Stimulated activated naive B cell treated with anti-CD40 and anti-IgM and Interleukin-4, amounts not matched to agents 10 μg/mL and 1 μg/mL and 100 μg/mL, for 72 hours (primary cell): ENCODE measurements around the gene KCNJ8.

Experiments used
- ATAC-seq, 2 donors: fragments of 150-1000 bp; cut with Tn5 transposase; replicated peaks; 2 replicates each; pipeline ENCODE4 v1.10.0; 2021; ENCODE audit warnings: moderate library complexity in 1 of 2
- DNase-seq: peaks from one replicate; pipeline ENCODE4 v3.0.0; 2021
- H3K27ac Mint-ChIP-seq: one replicate; pipeline ENCODE4 v1.8.0; 2022; ENCODE audit warnings: mild to moderate bottlenecking, mixed read lengths
- H3K27me3 Mint-ChIP-seq, 2 donors: one replicate each; pipeline ENCODE4 v1.8.0; 2022; ENCODE audit warnings: mixed read lengths in 2 of 2
- H3K36me3 Mint-ChIP-seq, 2 donors: one replicate each; pipeline ENCODE4 v1.8.0; 2022; ENCODE audit warnings: mixed read lengths in 2 of 2, mild to moderate bottlenecking in 1 of 2
- H3K4me1 Mint-ChIP-seq, 2 donors: one replicate each; pipeline ENCODE4 v1.8.0; 2022; ENCODE audit warnings: mixed read lengths in 2 of 2, mild to moderate bottlenecking in 1 of 2
- H3K4me3 Mint-ChIP-seq, 2 donors: one replicate each; pipeline ENCODE4 v1.8.0; 2022; ENCODE audit warnings: mild to moderate bottlenecking in 2 of 2, mixed read lengths in 2 of 2, moderate library complexity in 1 of 2
- H3K9me3 Mint-ChIP-seq, 2 donors: one replicate each; pipeline ENCODE4 v1.8.0; 2022; ENCODE audit warnings: mixed read lengths in 2 of 2, mild to moderate bottlenecking in 1 of 2

The KCNJ8 gene

GRCh38 chr12:21769307-21769706 lies 5.2 kb downstream of the KCNJ8 start:
- Mint-ChIP-seq H3K27me3 (peaks cover 22% of the 10 kb centered on the region in 2 donors), H3K4me3 (no peak overlapping the region), H3K27ac (no peak overlapping the region), H3K4me1 (peaks cover 2 to 8% of the 10 kb centered on the region in 2 donors), H3K36me3 (no peaks in the 10 kb centered on the region), H3K9me3 (peaks cover 0 to 1% of the 10 kb centered on the region in 2 donors)
- ATAC-seq (no peak), DNase-seq (no peak)

DNA sequence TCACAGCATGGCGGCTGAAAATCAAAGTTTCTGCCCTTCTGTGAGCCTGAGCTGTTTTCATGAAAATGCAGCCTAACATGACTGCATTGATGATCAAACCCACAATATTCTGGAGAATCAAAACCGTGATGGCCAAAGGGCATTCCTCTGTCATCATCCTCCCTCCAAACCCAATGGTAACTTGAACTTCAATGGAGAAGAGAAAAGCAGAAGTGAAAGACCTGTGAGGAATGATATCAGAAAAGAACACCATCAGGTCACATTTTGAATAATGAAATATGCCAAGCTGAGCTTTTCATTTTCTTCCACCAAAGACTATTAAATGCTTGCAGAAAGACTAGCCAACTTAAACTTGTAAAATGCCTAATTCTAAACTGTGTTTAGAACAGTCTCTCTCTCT lies 8.1 kb downstream of the KCNJ8 start:
- peaks cover 0 to 1% of the 10 kb centered on the region in 2 donors for H3K9me3 Mint-ChIP-seq
- H3K36me3 Mint-ChIP-seq: no peaks in the 10 kb centered on the region
- no peak overlapping the region for H3K27ac Mint-ChIP-seq
- ATAC-seq (no peak), DNase-seq (no peak)
- no peaks in the 10 kb centered on the region for H3K4me1 Mint-ChIP-seq
- H3K27me3 Mint-ChIP-seq: peaks cover 5 to 8% of the 10 kb centered on the region in 2 donors
- no peak overlapping the region for H3K4me3 Mint-ChIP-seq

GRCh38 chr12:21764950-21765349 lies 9.6 kb downstream of the KCNJ8 start:
- Mint-ChIP-seq H3K36me3 (no peaks in the 10 kb centered on the region), H3K4me3 (no peak overlapping the region), H3K27ac (no peak overlapping the region), H3K27me3 (peaks cover 4 to 5% of the 10 kb centered on the region in 2 donors), H3K9me3 (peaks cover 0 to 1% of the 10 kb centered on the region in 2 donors), H3K4me1 (no peaks in the 10 kb centered on the region)
- no peak for DNase-seq
- no peak for ATAC-seq

- Mint-ChIP-seq H3K27ac (no peak overlapping the region), H3K4me3 (no peak overlapping the region), H3K36me3 (no peaks in the 10 kb centered on the region), H3K4me1 (no peaks in the 10 kb centered on the region), H3K27me3 (no peaks in the 10 kb centered on the region), H3K9me3 (peaks cover 0 to 3% of the 10 kb centered on the region in 2 donors)
- no peak for DNase-seq
- ATAC-seq: no peak
Observed at GRCh38 chr12:21764065-21764464, 10.4 kb downstream of the KCNJ8 start.

DNA sequence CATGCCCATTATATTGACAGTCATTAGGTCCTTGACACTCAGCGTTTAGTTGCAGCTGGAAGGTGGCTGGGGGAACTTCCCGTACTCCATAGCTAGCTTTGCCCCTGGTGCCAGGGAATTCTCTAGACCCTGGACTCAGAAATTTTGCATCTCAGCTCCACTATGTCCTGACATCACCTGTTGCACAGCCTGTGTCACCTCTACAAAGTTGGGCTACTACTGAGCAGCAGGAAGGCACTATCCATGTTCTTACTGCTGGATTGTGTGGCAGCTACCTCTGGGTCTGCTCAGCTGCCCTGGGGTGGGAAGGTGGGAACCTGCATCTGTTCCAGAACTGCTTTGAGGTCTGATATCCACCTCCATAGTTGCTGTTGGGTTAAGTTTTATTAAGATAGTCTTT lies 11.0 kb downstream of the KCNJ8 start:
- H3K4me1 Mint-ChIP-seq: no peaks in the 10 kb centered on the region
- no peak overlapping the region for H3K4me3 Mint-ChIP-seq
- H3K27ac Mint-ChIP-seq: no peak overlapping the region
- peaks cover 0 to 3% of the 10 kb centered on the region in 2 donors for H3K9me3 Mint-ChIP-seq
- H3K36me3 Mint-ChIP-seq: no peaks in the 10 kb centered on the region
- DNase-seq (no peak), ATAC-seq (peak in 1 of 2 donors; percentile 27)
- H3K27me3 Mint-ChIP-seq: no peaks in the 10 kb centered on the region

- Mint-ChIP-seq H3K27ac (no peak overlapping the region), H3K36me3 (no peaks in the 10 kb centered on the region), H3K9me3 (peaks cover 0 to 2% of the 10 kb centered on the region in 2 donors), H3K4me1 (no peaks in the 10 kb centered on the region), H3K4me3 (no peak overlapping the region), H3K27me3 (peaks cover 0 to 3% of the 10 kb centered on the region in 2 donors)
- no peak for ATAC-seq
- no peak for DNase-seq
Observed at GRCh38 chr12:21759737-21760136, 14.8 kb downstream of the KCNJ8 start.

- Mint-ChIP-seq H3K27ac (no peak overlapping the region), H3K9me3 (peaks cover 0 to 2% of the 10 kb centered on the region in 2 donors), H3K27me3 (peaks cover 0 to 6% of the 10 kb centered on the region in 2 donors), H3K4me3 (no peak overlapping the region), H3K36me3 (no peaks in the 10 kb centered on the region), H3K4me1 (no peaks in the 10 kb centered on the region)
- ATAC-seq: no peak
- DNase-seq: no peak
Observed at GRCh38 chr12:21757735-21758134, 16.8 kb downstream of the KCNJ8 start.

DNA sequence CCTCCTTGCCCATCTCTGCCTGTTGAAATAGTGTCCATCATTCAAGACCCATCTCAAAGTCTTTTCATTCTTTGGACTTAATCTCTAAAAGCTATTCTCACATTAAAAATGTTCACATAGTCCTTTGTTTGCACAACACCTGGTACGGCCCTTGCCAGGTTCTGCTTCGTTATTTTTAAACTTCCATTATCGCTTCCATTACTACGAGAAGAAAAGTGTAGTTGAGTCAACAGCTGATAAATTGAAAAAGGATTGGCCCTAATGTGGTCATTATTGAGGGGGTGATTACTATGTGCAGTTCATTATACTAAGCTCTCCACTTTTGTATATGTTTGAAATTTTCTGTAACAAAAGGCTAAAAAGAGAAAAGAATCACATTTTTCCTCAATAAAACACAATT lies 17.8 kb downstream of the KCNJ8 start:
- ATAC-seq: no peak
- H3K27me3 Mint-ChIP-seq: peaks cover 0 to 6% of the 10 kb centered on the region in 2 donors
- H3K4me3 Mint-ChIP-seq: no peak overlapping the region
- no peak overlapping the region for H3K27ac Mint-ChIP-seq
- no peaks in the 10 kb centered on the region for H3K36me3 Mint-ChIP-seq
- no peaks in the 10 kb centered on the region for H3K4me1 Mint-ChIP-seq
- DNase-seq: no peak
- H3K9me3 Mint-ChIP-seq: peaks cover 0 to 2% of the 10 kb centered on the region in 2 donors

DNA sequence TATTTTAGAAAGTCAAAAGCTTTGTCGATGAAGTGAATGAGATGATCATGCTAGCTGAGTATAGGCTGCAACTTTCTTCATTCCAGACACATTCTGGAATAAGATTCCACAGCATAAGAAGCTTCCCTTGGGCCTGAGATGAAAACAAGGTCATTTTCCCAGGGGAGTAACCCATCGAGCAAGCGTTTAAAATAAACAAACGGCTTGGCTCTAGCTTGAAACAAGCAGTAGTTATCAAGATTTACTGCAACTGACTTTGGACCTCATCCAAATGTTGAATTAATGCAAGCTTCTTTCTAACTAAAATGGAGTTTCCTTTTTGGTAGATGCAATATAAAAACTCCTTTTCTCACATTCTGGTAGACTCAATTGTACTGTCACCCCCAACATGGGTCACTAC lies 23.0 kb downstream of the KCNJ8 start:
- Mint-ChIP-seq H3K36me3 (no peaks in the 10 kb centered on the region), H3K4me1 (no peaks in the 10 kb centered on the region), H3K27me3 (peaks cover 0 to 6% of the 10 kb centered on the region in 2 donors), H3K4me3 (no peak overlapping the region), H3K27ac (no peak overlapping the region), H3K9me3 (peaks cover 0 to 3% of the 10 kb centered on the region in 2 donors)
- ATAC-seq: no peak
- DNase-seq: no peak

GRCh38 chr12:21745258-21745657 lies 29.2 kb downstream of the KCNJ8 start:
- DNase-seq (no peak), ATAC-seq (no peak)
- Mint-ChIP-seq H3K4me1 (no peaks in the 10 kb centered on the region), H3K27me3 (peaks cover 5 to 7% of the 10 kb centered on the region in 2 donors), H3K27ac (no peak overlapping the region), H3K9me3 (peaks cover 0 to 8% of the 10 kb centered on the region in 2 donors), H3K4me3 (no peak overlapping the region), H3K36me3 (no peaks in the 10 kb centered on the region)

DNA sequence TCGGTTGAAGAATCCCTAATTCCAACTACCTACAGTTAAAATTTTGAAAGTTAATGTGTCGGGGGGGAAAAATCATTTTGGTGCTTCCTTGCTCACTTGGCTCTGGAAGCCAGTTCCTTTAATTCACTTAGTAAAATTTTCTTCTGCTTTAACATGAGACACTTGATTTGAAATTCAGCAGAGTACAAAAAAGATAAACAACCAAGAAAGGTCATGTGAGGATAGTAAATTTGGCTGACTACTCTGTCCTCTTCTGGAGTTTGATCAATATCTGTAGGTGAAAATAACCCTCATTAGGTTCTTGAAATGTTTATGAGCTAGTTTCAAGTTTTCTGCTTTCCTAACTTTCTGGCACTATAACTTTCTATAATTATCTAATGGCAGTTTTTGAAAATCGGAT lies 43.4 kb downstream of the KCNJ8 start:
- Mint-ChIP-seq H3K9me3 (peaks cover 3 to 5% of the 10 kb centered on the region in 2 donors), H3K27ac (no peak overlapping the region), H3K36me3 (no peaks in the 10 kb centered on the region), H3K4me3 (no peak overlapping the region), H3K27me3 (no peaks in the 10 kb centered on the region), H3K4me1 (no peaks in the 10 kb centered on the region)
- DNase-seq (no peak), ATAC-seq (no peak)

GRCh38 chr12:21725731-21726130 lies 48.8 kb downstream of the KCNJ8 start:
- no peak for ATAC-seq
- Mint-ChIP-seq H3K4me1 (no peaks in the 10 kb centered on the region), H3K4me3 (no peak overlapping the region), H3K27ac (no peak overlapping the region), H3K36me3 (no peaks in the 10 kb centered on the region), H3K27me3 (no peaks in the 10 kb centered on the region), H3K9me3 (peaks cover 0 to 1% of the 10 kb centered on the region in 2 donors)
- no peak for DNase-seq

DNA sequence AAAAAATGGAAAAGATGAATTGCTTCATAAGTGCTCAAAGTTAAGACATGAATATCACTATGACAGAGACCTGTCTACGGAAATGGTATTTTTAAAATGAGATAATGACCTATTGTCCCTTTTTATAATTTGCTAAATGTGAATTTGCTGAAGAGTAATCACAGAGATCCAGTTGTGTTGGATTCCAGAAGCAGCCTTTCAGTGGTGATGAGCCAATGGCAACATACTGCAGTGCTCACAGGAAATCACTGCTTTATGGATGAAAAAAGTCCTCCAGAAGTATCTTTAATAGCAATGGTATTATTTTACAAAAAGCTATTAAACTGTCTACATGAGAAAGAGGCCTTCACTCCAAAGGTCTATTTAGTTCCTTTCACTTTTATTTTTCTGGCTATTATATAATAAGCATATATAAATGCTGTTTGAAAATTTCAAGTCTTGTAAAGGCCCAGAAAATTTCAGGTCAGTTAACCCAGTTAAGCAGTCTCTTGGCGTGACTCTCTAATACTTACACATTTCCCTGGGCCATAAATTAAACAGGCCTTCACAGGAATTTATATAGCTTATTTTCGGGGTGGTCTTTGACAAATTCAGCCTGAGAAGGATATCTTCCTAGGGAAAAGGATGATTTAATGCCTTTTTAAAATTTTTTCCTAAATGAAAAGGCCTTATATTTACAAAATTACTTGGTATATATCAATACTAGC lies 55.4 kb downstream of the KCNJ8 start:
- Mint-ChIP-seq H3K4me1 (no peaks in the 10 kb centered on the region), H3K27me3 (peaks cover 4 to 10% of the 10 kb centered on the region in 2 donors), H3K27ac (no peak overlapping the region), H3K36me3 (no peaks in the 10 kb centered on the region), H3K4me3 (no peak overlapping the region), H3K9me3 (peaks cover 0 to 1% of the 10 kb centered on the region in 2 donors)
- DNase-seq (no peak), ATAC-seq (no peak)

DNA sequence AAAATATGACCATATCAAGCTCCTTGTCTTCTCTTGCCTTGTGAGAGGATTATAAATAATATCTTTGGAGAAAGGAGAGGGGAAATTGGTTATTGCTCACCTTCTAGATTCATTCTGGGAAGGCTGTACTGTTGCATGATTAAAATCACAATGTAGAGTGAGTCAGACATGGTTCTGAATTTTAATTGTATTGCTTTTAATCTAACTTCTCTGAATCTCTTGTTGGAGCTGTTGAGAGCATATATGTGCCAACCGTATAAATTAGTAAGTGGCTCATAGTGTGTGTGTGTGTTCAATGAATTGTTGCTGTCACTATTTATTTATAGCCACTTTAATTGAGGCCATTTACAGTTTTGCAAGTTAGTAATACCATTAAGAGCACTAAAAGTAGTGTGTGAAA lies 56.1 kb downstream of the KCNJ8 start:
- no peaks in the 10 kb centered on the region for H3K4me1 Mint-ChIP-seq
- ATAC-seq: no peak
- H3K27ac Mint-ChIP-seq: no peak overlapping the region
- H3K36me3 Mint-ChIP-seq: no peaks in the 10 kb centered on the region
- peaks cover 0 to 1% of the 10 kb centered on the region in 2 donors for H3K9me3 Mint-ChIP-seq
- peaks cover 4 to 13% of the 10 kb centered on the region in 2 donors for H3K27me3 Mint-ChIP-seq
- H3K4me3 Mint-ChIP-seq: no peak overlapping the region
- no peak for DNase-seq

DNA sequence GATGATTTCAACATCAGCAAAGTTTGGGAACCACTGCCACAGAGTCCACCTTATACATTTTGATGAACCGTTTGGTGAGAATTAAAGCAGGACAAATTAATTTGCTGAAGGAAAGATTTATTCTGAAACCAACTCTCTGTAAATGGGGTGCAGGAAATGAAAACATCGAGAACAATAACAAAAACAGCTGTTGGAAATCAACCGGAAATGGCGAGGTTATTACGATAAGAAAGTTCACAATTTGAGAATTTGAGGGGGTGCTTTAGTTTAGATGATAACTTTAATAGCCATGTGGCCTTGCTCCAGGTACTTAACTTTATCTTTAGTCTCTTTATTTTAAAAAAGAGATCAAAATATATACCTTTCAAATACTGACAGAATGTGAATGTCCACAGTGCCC lies 56.7 kb downstream of the KCNJ8 start:
- Mint-ChIP-seq H3K36me3 (no peaks in the 10 kb centered on the region), H3K4me3 (no peak overlapping the region), H3K27ac (no peak overlapping the region), H3K9me3 (peaks cover 0 to 1% of the 10 kb centered on the region in 2 donors), H3K27me3 (peaks cover 4 to 13% of the 10 kb centered on the region in 2 donors), H3K4me1 (no peaks in the 10 kb centered on the region)
- DNase-seq (no peak), ATAC-seq (no peak)
